SU-DHL-6 (cell line): Measurements from ENCODE around the gene ITGA6.

Experiments used
- H2AFZ ChIP-seq: fragments of 200-600 bp; sonication (generic); 2 replicates; pipeline ENCODE4 v1.6.1; 2014; ENCODE audit warnings: low read depth, mild to moderate bottlenecking, moderate library complexity, mixed read lengths, antibody characterized with exemption, low read length; ENCODE audit not compliant: severe bottlenecking
- H3F3A ChIP-seq: fragments of 200-600 bp; shearing (Covaris generic); 2 replicates; pipeline ENCODE4 v1.6.0; 2016; ENCODE audit warnings: antibody characterized with exemption, mild to moderate bottlenecking; ENCODE audit not compliant: insufficient read depth
- H3K27ac ChIP-seq: fragments of 200-600 bp; sonication (generic); 2 replicates; pipeline ENCODE4 v1.5.1; 2016; ENCODE audit warnings: low read depth, mild to moderate bottlenecking, low read length, moderate library complexity, mixed read lengths
- H3K27me3 ChIP-seq: fragments of 200-600 bp; sonication (generic), shearing (Covaris generic); 2 replicates; pipeline ENCODE4 v1.6.0; 2014; ENCODE audit warnings: mild to moderate bottlenecking, low read length
- H3K36me3 ChIP-seq: fragments of 200-600 bp; sonication (generic); 2 replicates; pipeline ENCODE4 v1.6.1; 2014; ENCODE audit warnings: mild to moderate bottlenecking, low read length, mixed read lengths
- H3K4me2 ChIP-seq: fragments of 300-600, 200-600 bp; shearing (Covaris generic), sonication (generic); 2 replicates; pipeline ENCODE4 v1.6.0; 2014; ENCODE audit warnings: low read length, low read depth, mild to moderate bottlenecking; ENCODE audit not compliant: poor library complexity, severe bottlenecking
- H3K4me3 ChIP-seq: fragments of 200-600 bp; sonication (generic); 2 replicates; pipeline ENCODE4 v1.5.1; 2014; ENCODE audit warnings: antibody characterized with exemption, low read length, mild to moderate bottlenecking, mixed read lengths; ENCODE audit not compliant: insufficient read depth, poor library complexity, severe bottlenecking
- H3K79me2 ChIP-seq: fragments of 200-600 bp; sonication (generic); 2 replicates; pipeline ENCODE4 v1.6.1; 2014; ENCODE audit warnings: mild to moderate bottlenecking, low read length, moderate library complexity; ENCODE audit not compliant: insufficient read depth
- H3K9ac ChIP-seq: fragments of 200-600 bp; sonication (generic); 2 replicates; pipeline ENCODE4 v1.7.0; 2014; ENCODE audit warnings: mild to moderate bottlenecking, low read length
- H3K9me2 ChIP-seq: fragments of 200-600 bp; sonication (generic); replicated peaks from 2 replicates; pipeline ENCODE4 v1.6.1; 2014; ENCODE audit warnings: low read length; ENCODE audit not compliant: insufficient read depth
- H3K9me3 ChIP-seq: fragments of 200-600 bp; sonication (generic); 2 replicates; pipeline ENCODE4 v1.6.1; 2014; ENCODE audit warnings: low read length, mixed read lengths; ENCODE audit not compliant: insufficient read depth
- H4K20me1 ChIP-seq: fragments of 200-600 bp; sonication (generic); 2 replicates; pipeline ENCODE4 v1.6.1; 2014; ENCODE audit warnings: low read depth, mild to moderate bottlenecking, antibody characterized with exemption, low read length, moderate library complexity, mixed read lengths
- CTCF ChIP-seq: fragments of 200-600 bp; sonication (generic); IDR thresholded peaks from one replicate; pipeline ENCODE4 v1.5.1; 2017; ENCODE audit warnings: antibody characterized with exemption, mild to moderate bottlenecking, low read length, moderate library complexity; ENCODE audit not compliant: insufficient read depth, poor library complexity, severe bottlenecking
- EZH2phosphoT487 ChIP-seq: fragments of 200-600 bp; sonication (generic), shearing (Covaris generic); conservative IDR thresholded peaks from 2 replicates; pipeline ENCODE4 v1.6.1; 2018; ENCODE audit warnings: mild to moderate bottlenecking, antibody characterized with exemption, low read length, moderate library complexity, mixed read lengths

Gene ITGA6

GRCh38 chr2:172420216-172420615, 7.2 kb upstream of the ITGA6 start:
- no peak overlapping the region for H3K4me2 ChIP-seq
- no peak overlapping the region for H3K9ac ChIP-seq
- no peaks in the 10 kb centered on the region for H3K9me2 ChIP-seq
- TF ChIP-seq EZH2phosphoT487 (no peak), CTCF (no peak)
- no peaks in the 10 kb centered on the region for H3F3A ChIP-seq
- H3K79me2 ChIP-seq, result no peaks in the 10 kb centered on the region
- H2AFZ ChIP-seq, result no peak overlapping the region
- peaks cover 3% of the 10 kb centered on the region; the same call in 1 of the 2 replicates for H3K9me3 ChIP-seq
- no peak overlapping the region for H3K27ac ChIP-seq
- H3K27me3 ChIP-seq, result no peaks in the 10 kb centered on the region
- H4K20me1 ChIP-seq, result no peaks in the 10 kb centered on the region
- H3K4me3 ChIP-seq, result no peak overlapping the region
- H3K36me3 ChIP-seq, result no peaks in the 10 kb centered on the region

GRCh38 chr2:172423160-172423559, 4.2 kb upstream of the ITGA6 start:
- Histone ChIP-seq H3K36me3 (no peaks in the 10 kb centered on the region), H4K20me1 (no peaks in the 10 kb centered on the region), H3K9me2 (no peaks in the 10 kb centered on the region), H3F3A (no peaks in the 10 kb centered on the region), H2AFZ (no peak overlapping the region), H3K27ac (no peak overlapping the region), H3K27me3 (no peaks in the 10 kb centered on the region), H3K4me2 (no peak overlapping the region), H3K79me2 (no peaks in the 10 kb centered on the region), H3K9ac (no peak overlapping the region), H3K4me3 (no peak overlapping the region), H3K9me3 (no peaks in the 10 kb centered on the region)
- TF ChIP-seq CTCF (no peak), EZH2phosphoT487 (no peak)

- no peak overlapping the region for H2AFZ ChIP-seq
- no peaks in the 10 kb centered on the region for H3F3A ChIP-seq
- H3K4me2 ChIP-seq, result no peak overlapping the region
- no peaks in the 10 kb centered on the region for H3K36me3 ChIP-seq
- no peaks in the 10 kb centered on the region for H4K20me1 ChIP-seq
- H3K27ac ChIP-seq, result no peak overlapping the region
- H3K4me3 ChIP-seq, result no peak overlapping the region
- TF ChIP-seq CTCF (no peak), EZH2phosphoT487 (no peak)
- no peaks in the 10 kb centered on the region for H3K27me3 ChIP-seq
- no peaks in the 10 kb centered on the region for H3K9me2 ChIP-seq
- no peaks in the 10 kb centered on the region for H3K79me2 ChIP-seq
- H3K9ac ChIP-seq, result no peak overlapping the region
- H3K9me3 ChIP-seq, result no peaks in the 10 kb centered on the region
Observed at GRCh38 chr2:172425336-172425735, 2.0 kb upstream of the ITGA6 start.
